ENCODE measurements around the gene KRT7. TPM values are rescaled to one million over a fixed set of nuclear protein-coding genes. Genes with fewer than 3 reads are reported as not detected.
"Not testable (repeated sequence)": the region's sequence is repeated elsewhere in the genome, so short reads cannot be mapped to it uniquely, and the experiment has no call there.

Gene KRT7
- total RNA-seq, 5 donors from 2014 or later (not counting 1 experiment from before 2014, with no cell fraction given), result 2.7 to 3.8 (median 3.3) TPM; not detected in 2

GRCh38 chr12:52250048-52250990 lies 17.3 kb downstream of the KRT7 start:
- Mint-ChIP-seq H3K4me3 (no peak overlapping the region), H3K27me3 (peaks cover 21 to 37% of the 10 kb centered on the region in 2 donors), H3K9me3 (no peaks in the 10 kb centered on the region), H3K27ac (no peak overlapping the region), H3K36me3 (no peaks in the 10 kb centered on the region), H3K4me1 (peaks cover 13 to 37% (median 23%) of the 10 kb centered on the region in 3 donors)
- Histone ChIP-seq H3K27ac (ENCODE audit: low read length) (no peak overlapping the region), H3K4me3 (ENCODE audit: control insufficient read depth in 1 of 2, extremely low read depth in 1 of 2, low read length in 1 of 2) (no peak overlapping the region), H3K9me3 (no peaks in the 10 kb centered on the region), H3K36me3 (ENCODE audit: control insufficient read depth in 2 of 2, extremely low read depth in 1 of 2, insufficient read depth in 1 of 2, low read length in 1 of 2) (no peaks in the 10 kb centered on the region), H3K27me3 (replicated peaks in 1 of 2; ENCODE audit: control insufficient read depth in 2 of 2, extremely low read depth in 1 of 2, insufficient read depth in 2 of 2, low read length in 1 of 2) (peaks cover 5 to 43% of the 10 kb centered on the region in 2 experiments), H3K4me1 (ENCODE audit: control insufficient read depth in 1 of 2, extremely low read depth in 1 of 2, insufficient read depth in 2 of 2, low read length in 2 of 2) (peaks cover 0 to 7% of the 10 kb centered on the region in 2 experiments)
- ChIA-PET POLR2A (no interaction called here), CTCF (no interaction called here)
- no peak for ATAC-seq (replicated peaks in 1 of 4)
- 39% methylated on average over 50 of the region's 52 CpGs for WGBS (ENCODE audit: insufficient coverage)
- DNase-seq, result no peak

GRCh38 chr12:52251367-52252051 lies 18.5 kb downstream of the KRT7 start:
- peak in 3 of 4 experiments; percentile 42 to 65 (median 59) for ATAC-seq (replicated peaks in 1 of 4)
- H3K27ac ChIP-seq (ENCODE audit: low read length), result no peak overlapping the region
- H3K27ac Mint-ChIP-seq, result peak overlapping the region in 1 of 2 donors; percentile 51
- no peaks in the 10 kb centered on the region for H3K9me3 Mint-ChIP-seq
- CTCF ChIA-PET, result no interaction called here
- H3K27me3 ChIP-seq (replicated peaks in 1 of 2; ENCODE audit: control insufficient read depth in 2 of 2, extremely low read depth in 1 of 2, insufficient read depth in 2 of 2, low read length in 1 of 2), result peaks cover 6 to 50% of the 10 kb centered on the region in 2 experiments
- H3K4me3 ChIP-seq (ENCODE audit: control insufficient read depth in 1 of 2, extremely low read depth in 1 of 2, low read length in 1 of 2), result no peak overlapping the region
- WGBS (ENCODE audit: insufficient coverage), result 50% methylated on average over 4 of the region's 9 CpGs
- no peaks in the 10 kb centered on the region for H3K36me3 Mint-ChIP-seq
- DNase-seq, result no peak
- peaks cover 0 to 7% of the 10 kb centered on the region in 2 experiments for H3K4me1 ChIP-seq (ENCODE audit: control insufficient read depth in 1 of 2, extremely low read depth in 1 of 2, insufficient read depth in 2 of 2, low read length in 2 of 2)
- POLR2A ChIA-PET, result no interaction called here
- peak overlapping the region in 1 of 3 donors; percentile 23 for H3K4me3 Mint-ChIP-seq
- peaks cover 13 to 28% (median 23%) of the 10 kb centered on the region in 3 donors for H3K4me1 Mint-ChIP-seq
- peaks cover 31 to 49% of the 10 kb centered on the region in 2 donors for H3K27me3 Mint-ChIP-seq
- H3K36me3 ChIP-seq (ENCODE audit: control insufficient read depth in 2 of 2, extremely low read depth in 1 of 2, insufficient read depth in 1 of 2, low read length in 1 of 2), result no peaks in the 10 kb centered on the region
- H3K9me3 ChIP-seq, result no peaks in the 10 kb centered on the region

GRCh38 chr12:52252175-52252615 lies 19.2 kb downstream of the KRT7 start:
- H3K4me1 ChIP-seq (ENCODE audit: control insufficient read depth in 1 of 2, extremely low read depth in 1 of 2, insufficient read depth in 2 of 2, low read length in 2 of 2); H3K27ac Mint-ChIP-seq; H3K9me3 Mint-ChIP-seq; H3K4me3 Mint-ChIP-seq; DNase-seq; ATAC-seq (replicated peaks in 1 of 4); CTCF ChIA-PET; H3K27ac ChIP-seq (ENCODE audit: low read length); H3K9me3 ChIP-seq; H3K4me3 ChIP-seq (ENCODE audit: control insufficient read depth in 1 of 2, extremely low read depth in 1 of 2, low read length in 1 of 2); H3K36me3 ChIP-seq (ENCODE audit: control insufficient read depth in 2 of 2, extremely low read depth in 1 of 2, insufficient read depth in 1 of 2, low read length in 1 of 2); H3K36me3 Mint-ChIP-seq; POLR2A ChIA-PET: not testable (repeated sequence)
- 94% methylated on average over 3 of the region's 8 CpGs for WGBS (ENCODE audit: insufficient coverage)
- H3K4me1 Mint-ChIP-seq, result peaks cover 13 to 26% (median 23%) of the 10 kb centered on the region in 3 donors
- peaks cover 10 to 56% of the 10 kb centered on the region in 2 experiments for H3K27me3 ChIP-seq (replicated peaks in 1 of 2; ENCODE audit: control insufficient read depth in 2 of 2, extremely low read depth in 1 of 2, insufficient read depth in 2 of 2, low read length in 1 of 2)
- peaks cover 34 to 56% of the 10 kb centered on the region in 2 donors for H3K27me3 Mint-ChIP-seq

GRCh38 chr12:52252728-52253343 lies 19.8 kb downstream of the KRT7 start:
- ChIA-PET CTCF (no interaction called here), POLR2A (no interaction called here)
- no peak for DNase-seq
- Histone ChIP-seq H3K4me1 (ENCODE audit: control insufficient read depth in 1 of 2, extremely low read depth in 1 of 2, insufficient read depth in 2 of 2, low read length in 2 of 2) (peaks cover 0 to 7% of the 10 kb centered on the region in 2 experiments), H3K36me3 (ENCODE audit: control insufficient read depth in 2 of 2, extremely low read depth in 1 of 2, insufficient read depth in 1 of 2, low read length in 1 of 2) (no peaks in the 10 kb centered on the region), H3K27me3 (replicated peaks in 1 of 2; ENCODE audit: control insufficient read depth in 2 of 2, extremely low read depth in 1 of 2, insufficient read depth in 2 of 2, low read length in 1 of 2) (peaks cover 11 to 56% of the 10 kb centered on the region in 2 experiments), H3K4me3 (ENCODE audit: control insufficient read depth in 1 of 2, extremely low read depth in 1 of 2, low read length in 1 of 2) (no peak overlapping the region), H3K9me3 (no peaks in the 10 kb centered on the region), H3K27ac (ENCODE audit: low read length) (no peak overlapping the region)
- H3K9me3 Mint-ChIP-seq, result no peaks in the 10 kb centered on the region
- no peak overlapping the region for H3K4me3 Mint-ChIP-seq
- peaks cover 39 to 55% of the 10 kb centered on the region in 2 donors for H3K27me3 Mint-ChIP-seq
- 79% methylated on average over 3 of the region's 11 CpGs for WGBS (ENCODE audit: insufficient coverage)
- H3K4me1 Mint-ChIP-seq, result peaks cover 13 to 24% (median 20%) of the 10 kb centered on the region in 3 donors
- ATAC-seq (replicated peaks in 1 of 4), result no peak
- no peaks in the 10 kb centered on the region for H3K36me3 Mint-ChIP-seq
- H3K27ac Mint-ChIP-seq, result peak overlapping the region in 1 of 2 donors; percentile 3

GRCh38 chr12:52253391-52254179 lies 20.5 kb downstream of the KRT7 start:
- H3K27ac Mint-ChIP-seq, result no peak overlapping the region

More at GRCh38 chr12:52253391-52254179, 20.5 kb downstream of the KRT7 start:
- Histone ChIP-seq H3K36me3 (ENCODE audit: control insufficient read depth in 2 of 2, extremely low read depth in 1 of 2, insufficient read depth in 1 of 2, low read length in 1 of 2) (no peaks in the 10 kb centered on the region), H3K4me3 (ENCODE audit: control insufficient read depth in 1 of 2, extremely low read depth in 1 of 2, low read length in 1 of 2) (no peak overlapping the region), H3K27ac (ENCODE audit: low read length) (no peak overlapping the region), H3K4me1 (ENCODE audit: control insufficient read depth in 1 of 2, extremely low read depth in 1 of 2, insufficient read depth in 2 of 2, low read length in 2 of 2) (peaks cover 0 to 9% of the 10 kb centered on the region in 2 experiments), H3K9me3 (no peaks in the 10 kb centered on the region), H3K27me3 (replicated peaks in 1 of 2; ENCODE audit: control insufficient read depth in 2 of 2, extremely low read depth in 1 of 2, insufficient read depth in 2 of 2, low read length in 1 of 2) (peaks cover 11 to 53% of the 10 kb centered on the region in 2 experiments)
- 91% methylated on average over 12 of the region's 14 CpGs for WGBS (ENCODE audit: insufficient coverage)
- peaks cover 38 to 53% of the 10 kb centered on the region in 2 donors for H3K27me3 Mint-ChIP-seq
- H3K4me1 Mint-ChIP-seq, result peaks cover 13 to 24% (median 20%) of the 10 kb centered on the region in 3 donors
- no peak for ATAC-seq (replicated peaks in 1 of 4)
- H3K36me3 Mint-ChIP-seq, result no peaks in the 10 kb centered on the region
- DNase-seq, result no peak
- H3K9me3 Mint-ChIP-seq, result no peaks in the 10 kb centered on the region
- H3K4me3 Mint-ChIP-seq, result no peak overlapping the region
- ChIA-PET CTCF (no interaction called here), POLR2A (no interaction called here)

Measured in T-cell (primary cell).